NOMO-1 (cell line): ENCODE results near the gene MTERF2.

ENCODE experiments used
- DNase-seq, 2 experiments: peaks; one replicate each; lab custom pipeline; 2025; ENCODE audit not compliant: unreplicated experiment in 2 of 2; lab: John Stamatoyannopoulos, UW

Gene MTERF2

DNA sequence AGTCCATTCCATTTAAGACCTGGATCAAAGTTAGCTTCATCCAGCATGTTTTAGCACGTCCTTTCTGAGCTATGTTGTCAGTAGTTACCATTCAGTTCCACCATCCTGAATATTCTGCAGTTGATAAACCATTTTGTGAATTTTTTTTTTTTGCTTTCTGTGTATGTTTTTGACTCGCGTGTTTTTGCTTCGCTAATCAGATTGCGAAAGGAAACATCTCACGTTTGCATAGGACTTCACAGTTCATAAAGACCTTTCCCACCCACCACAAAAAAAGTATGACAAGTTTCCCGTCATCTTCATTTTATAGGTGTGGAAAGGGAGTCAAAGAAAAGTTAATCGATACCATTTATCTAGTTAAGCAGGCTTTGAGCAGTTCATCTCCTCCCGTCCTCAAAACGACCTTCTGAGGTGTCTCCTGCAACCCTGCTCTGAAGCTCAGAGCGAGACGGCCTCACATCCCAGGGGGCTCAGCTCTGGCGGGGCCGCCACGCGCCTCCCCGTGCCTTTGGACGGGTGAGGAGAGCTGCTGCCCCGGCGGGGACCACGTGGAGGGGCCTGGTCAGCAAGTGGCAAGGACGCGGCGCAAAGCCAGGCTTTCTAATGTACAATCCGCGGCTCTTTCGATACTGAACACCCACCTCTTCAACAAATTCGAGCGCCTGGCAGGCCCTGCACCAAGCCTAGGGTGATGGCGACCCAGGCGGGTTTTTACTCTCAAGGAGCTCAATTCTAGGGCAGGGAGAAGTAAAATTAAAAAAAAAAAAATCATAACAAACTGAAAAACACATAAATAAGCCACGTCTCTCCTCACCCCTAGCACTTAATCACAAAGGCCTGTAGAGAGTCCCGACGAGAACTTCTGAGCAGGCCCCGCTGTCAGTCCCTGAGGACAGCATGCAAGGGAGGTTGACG is 32.2 kb downstream of the MTERF2 start:
- no peak for DNase-seq

DNA sequence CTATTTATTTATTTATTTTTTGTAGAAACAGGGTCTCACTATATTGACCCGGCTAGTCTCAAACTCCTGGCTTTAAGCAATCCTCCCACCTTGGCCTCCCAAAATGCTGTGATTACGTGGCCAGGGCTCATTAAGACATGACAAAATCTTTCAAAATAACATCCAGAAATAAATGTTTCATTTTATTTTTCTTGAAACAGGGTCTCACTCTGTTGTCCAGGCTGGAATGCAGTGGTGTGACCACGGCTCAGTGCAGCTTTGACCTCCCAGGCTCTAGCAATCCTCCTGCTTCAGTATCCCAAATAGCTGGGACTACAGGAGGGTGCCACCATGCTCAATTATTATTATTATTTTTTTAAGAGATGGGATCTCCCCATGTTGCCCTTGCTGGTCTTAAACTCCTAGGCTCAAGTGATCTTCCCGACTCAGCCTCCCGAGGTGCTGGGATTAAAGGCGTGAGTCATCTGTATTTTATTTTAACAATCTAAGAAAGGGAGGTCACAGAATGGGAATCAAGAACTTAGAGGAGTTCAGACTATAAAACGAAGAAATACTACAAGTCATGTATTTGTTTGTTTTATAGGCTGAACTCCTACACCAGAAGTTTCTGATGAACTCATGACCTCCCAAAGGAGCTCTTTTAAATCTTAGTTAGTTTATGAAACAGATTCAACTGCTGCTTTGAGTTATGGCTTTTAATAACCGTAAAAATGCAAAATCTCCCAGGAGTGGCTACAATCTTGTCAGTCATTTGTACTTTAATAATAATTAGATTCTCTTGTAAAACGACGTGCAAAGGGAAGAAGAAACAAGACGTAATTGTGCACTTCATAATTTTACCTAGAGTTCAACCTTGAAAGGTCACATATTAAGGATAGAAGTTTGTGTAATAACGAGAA is 33.3 kb downstream of the MTERF2 start:
- no peak for DNase-seq

DNA sequence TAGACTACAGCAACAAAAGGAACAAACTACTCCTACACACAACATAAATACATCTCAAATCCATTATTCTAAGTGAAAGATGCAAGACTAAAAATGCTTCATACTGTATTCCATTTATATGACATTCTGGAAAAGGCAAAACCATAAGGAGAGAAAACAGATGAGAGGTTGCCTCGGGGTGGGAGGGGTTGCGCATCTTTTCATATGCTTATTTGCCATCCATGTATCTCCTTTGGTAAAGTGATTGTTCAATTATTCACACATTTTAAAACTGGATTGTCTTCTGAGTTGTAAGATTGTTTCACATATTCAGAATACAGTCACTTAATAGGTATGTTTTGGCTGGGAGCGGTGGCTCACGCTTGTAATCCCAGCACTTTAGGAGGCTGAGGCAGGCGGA is 36.4 kb downstream of the MTERF2 start:
- no peak for DNase-seq

GRCh38 chr12:106947461-106947860 is 39.5 kb downstream of the MTERF2 start:
- DNase-seq, result no peak

DNA sequence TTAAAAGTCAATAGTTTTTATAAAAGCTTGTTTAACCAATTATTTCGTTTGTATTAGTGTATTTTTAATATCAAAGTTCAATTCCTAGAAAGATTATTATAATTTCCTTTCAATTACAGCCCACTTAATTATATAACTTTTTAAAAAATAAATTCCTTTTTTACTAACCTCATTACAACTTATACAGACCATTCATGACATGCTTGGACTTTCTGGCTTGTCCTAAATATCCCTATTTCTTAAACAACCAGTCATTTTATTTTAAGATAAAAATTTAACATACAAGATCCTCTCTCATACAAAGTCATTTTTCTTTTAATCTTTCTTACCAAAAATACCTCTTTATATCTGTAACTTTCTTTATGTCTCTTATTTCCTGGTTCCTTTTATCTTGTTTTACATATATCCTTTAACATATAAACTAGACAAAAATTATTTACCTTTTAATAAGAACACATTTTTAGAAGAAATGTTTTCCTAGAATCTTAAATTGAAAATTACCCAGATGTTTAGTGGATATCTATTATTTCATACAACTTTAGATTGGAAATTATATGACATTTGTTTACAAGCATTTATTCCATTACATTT is 41.6 kb downstream of the MTERF2 start:
- no peak for DNase-seq

- DNase-seq, result no peak
These were observed 44.2 kb downstream of the MTERF2 start for GRCh38 chr12:106942775-106943174.

- no peak for DNase-seq
These were observed 45.3 kb downstream of the MTERF2 start for GRCh38 chr12:106941481-106942156.

- no peak for DNase-seq
These were observed 52.7 kb downstream of the MTERF2 start for GRCh38 chr12:106934277-106934676.
